Measurements from ENCODE around the gene ATXN1. TPM values are rescaled to one million over a fixed set of nuclear protein-coding genes. Genes with fewer than 3 reads are reported as not detected.

The ATXN1 gene
- total RNA-seq, 1 experiment from 2014 or later: 16.5 TPM

DNA sequence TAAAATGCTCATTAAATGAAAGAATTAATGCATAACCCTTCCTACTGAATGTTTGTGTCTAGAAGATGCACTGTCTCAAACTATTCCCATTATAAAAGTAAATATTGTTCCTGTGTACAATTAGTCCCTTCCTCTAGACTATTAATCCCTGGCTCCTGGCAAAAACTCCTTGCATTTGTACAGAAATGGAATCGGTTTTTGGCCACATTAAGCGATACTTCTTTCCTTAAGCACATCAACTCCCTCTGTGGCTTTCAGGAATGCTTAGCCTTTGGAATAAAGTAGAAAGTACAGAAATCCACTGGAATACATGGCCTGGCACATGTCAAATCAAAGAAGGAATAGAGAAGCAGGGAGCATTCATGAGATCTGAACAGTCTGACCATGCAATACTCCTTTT lies 343.1 kb downstream of the ATXN1 start:
- ChIA-PET POLR2A (no interaction called here), CTCF (no interaction called here)
- Mint-ChIP-seq H3K4me3 (ENCODE audit: unreplicated experiment) (no peak overlapping the region), H3K27ac (ENCODE audit: low read depth, unreplicated experiment) (no peak overlapping the region), H3K36me3 (ENCODE audit: insufficient read depth, unreplicated experiment) (no peaks in the 10 kb centered on the region), H3K9me3 (ENCODE audit: unreplicated experiment) (no peaks in the 10 kb centered on the region), H3K27me3 (ENCODE audit: insufficient read depth, unreplicated experiment) (no peaks in the 10 kb centered on the region), H3K4me1 (ENCODE audit: insufficient read depth, unreplicated experiment) (peaks cover 6% of the 10 kb centered on the region)
- DNase-seq (ENCODE audit: unreplicated experiment): no peak
- TF ChIP-seq, protein P1, sequence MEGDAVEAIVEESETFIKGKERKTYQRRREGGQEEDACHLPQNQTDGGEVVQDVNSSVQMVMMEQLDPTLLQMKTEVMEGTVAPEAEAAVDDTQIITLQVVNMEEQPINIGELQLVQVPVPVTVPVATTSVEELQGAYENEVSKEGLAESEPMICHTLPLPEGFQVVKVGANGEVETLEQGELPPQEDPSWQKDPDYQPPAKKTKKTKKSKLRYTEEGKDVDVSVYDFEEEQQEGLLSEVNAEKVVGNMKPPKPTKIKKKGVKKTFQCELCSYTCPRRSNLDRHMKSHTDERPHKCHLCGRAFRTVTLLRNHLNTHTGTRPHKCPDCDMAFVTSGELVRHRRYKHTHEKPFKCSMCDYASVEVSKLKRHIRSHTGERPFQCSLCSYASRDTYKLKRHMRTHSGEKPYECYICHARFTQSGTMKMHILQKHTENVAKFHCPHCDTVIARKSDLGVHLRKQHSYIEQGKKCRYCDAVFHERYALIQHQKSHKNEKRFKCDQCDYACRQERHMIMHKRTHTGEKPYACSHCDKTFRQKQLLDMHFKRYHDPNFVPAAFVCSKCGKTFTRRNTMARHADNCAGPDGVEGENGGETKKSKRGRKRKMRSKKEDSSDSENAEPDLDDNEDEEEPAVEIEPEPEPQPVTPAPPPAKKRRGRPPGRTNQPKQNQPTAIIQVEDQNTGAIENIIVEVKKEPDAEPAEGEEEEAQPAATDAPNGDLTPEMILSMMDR (IDR thresholded peaks at IDR 0.05; ENCODE audit: unreplicated experiment): no peak
- no TSS peak for BruUV-seq (replicated peaks)
- intact Hi-C loops (cut with micrococcal nuclease): no loop called here

DNA sequence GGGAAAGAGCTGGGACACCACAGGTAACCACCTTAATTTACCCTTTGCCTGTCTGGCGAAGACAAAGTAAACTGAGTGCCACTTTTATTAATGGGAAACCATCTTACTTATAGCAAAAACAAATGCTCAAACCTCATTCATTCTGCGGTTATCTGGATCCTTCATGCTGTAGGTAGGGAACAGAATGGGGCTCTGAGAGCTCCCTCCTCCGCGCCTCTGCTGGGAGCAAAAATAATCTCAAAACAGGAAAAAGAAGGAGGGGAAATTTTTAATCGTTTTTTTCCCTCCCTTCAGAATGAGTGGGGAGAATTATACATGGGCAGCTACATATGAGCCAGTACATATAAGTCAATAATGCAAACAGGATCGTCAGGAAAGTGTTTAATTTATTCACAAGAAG lies 345.6 kb downstream of the ATXN1 start:
- Mint-ChIP-seq H3K9me3 (ENCODE audit: unreplicated experiment) (no peaks in the 10 kb centered on the region), H3K27ac (ENCODE audit: low read depth, unreplicated experiment) (no peak overlapping the region), H3K27me3 (ENCODE audit: insufficient read depth, unreplicated experiment) (no peaks in the 10 kb centered on the region), H3K36me3 (ENCODE audit: insufficient read depth, unreplicated experiment) (no peaks in the 10 kb centered on the region), H3K4me1 (ENCODE audit: insufficient read depth, unreplicated experiment) (no peaks in the 10 kb centered on the region), H3K4me3 (ENCODE audit: unreplicated experiment) (no peak overlapping the region)
- BruUV-seq (replicated peaks): no TSS peak
- DNase-seq (ENCODE audit: unreplicated experiment): no peak
- POLR2A ChIA-PET: no interaction called here
- TF ChIP-seq, protein P1 (IDR thresholded peaks at IDR 0.05; ENCODE audit: unreplicated experiment): no peak
- CTCF ChIA-PET: interaction anchor here (0.6 to 1.7 kb wide), 4 partner anchors 10 to 355 kb away, joined by 3 to 4 read pairs (median 3); no protein-coding TSS in a partner anchor
- intact Hi-C loops (cut with micrococcal nuclease): no loop called here

DNA sequence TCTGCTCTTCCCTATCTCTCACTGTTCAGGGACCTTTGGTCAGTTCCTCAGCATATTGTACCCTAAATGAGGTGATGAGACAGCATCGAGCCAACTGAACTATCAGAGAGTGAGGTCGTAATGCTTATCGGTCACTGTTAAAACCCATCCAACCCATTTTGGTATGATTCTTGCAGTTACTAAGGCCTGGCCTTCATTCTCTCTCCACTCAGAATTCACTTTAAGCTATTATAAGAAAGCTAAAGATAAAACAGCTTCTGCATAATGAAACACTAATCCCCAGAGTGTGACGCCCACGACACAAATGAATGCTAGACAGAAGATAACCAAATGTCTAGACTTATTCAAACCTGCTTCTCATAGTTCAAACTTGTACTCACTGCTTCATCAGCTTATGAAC lies 347.1 kb downstream of the ATXN1 start:
- POLR2A ChIA-PET: no interaction called here
- Mint-ChIP-seq H3K4me1 (ENCODE audit: insufficient read depth, unreplicated experiment) (no peaks in the 10 kb centered on the region), H3K27me3 (ENCODE audit: insufficient read depth, unreplicated experiment) (no peaks in the 10 kb centered on the region), H3K9me3 (ENCODE audit: unreplicated experiment) (no peaks in the 10 kb centered on the region), H3K4me3 (ENCODE audit: unreplicated experiment) (no peak overlapping the region), H3K36me3 (ENCODE audit: insufficient read depth, unreplicated experiment) (no peaks in the 10 kb centered on the region), H3K27ac (ENCODE audit: low read depth, unreplicated experiment) (no peak overlapping the region)
- CTCF ChIA-PET: interaction anchor here (1.4 to 1.7 kb wide), 3 partner anchors 11 to 349 kb away, joined by 3 to 4 read pairs (median 4); no protein-coding TSS in a partner anchor
- TF ChIP-seq, protein P1 (IDR thresholded peaks at IDR 0.05; ENCODE audit: unreplicated experiment): no peak
- no peak for DNase-seq (ENCODE audit: unreplicated experiment)
- no TSS peak for BruUV-seq (replicated peaks)
- intact Hi-C loops (cut with micrococcal nuclease): no loop called here

DNA sequence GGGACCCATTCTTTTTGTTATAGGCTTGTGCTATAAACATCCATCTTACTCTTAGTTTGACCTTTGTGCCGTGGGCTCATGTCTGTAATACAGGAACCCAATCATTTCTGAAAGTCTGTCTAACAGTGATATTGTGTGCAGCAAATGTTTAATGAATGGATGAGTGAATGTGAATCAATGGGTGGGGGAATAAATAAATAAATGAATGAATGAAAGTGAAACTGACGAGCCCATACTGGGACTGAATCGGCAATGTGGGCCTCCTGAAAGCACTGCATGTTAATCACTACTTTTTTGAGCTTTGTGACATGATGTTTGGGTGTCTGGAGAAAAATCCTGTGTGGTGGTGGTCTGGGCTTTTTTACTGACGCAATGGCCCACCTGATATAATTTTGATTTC lies 347.9 kb downstream of the ATXN1 start:
- TF ChIP-seq, protein P1 (IDR thresholded peaks at IDR 0.05; ENCODE audit: unreplicated experiment): no peak
- CTCF ChIA-PET: interaction anchor here (0.6 to 1.4 kb wide), 2 partner anchors 10 to 16 kb away, joined by 3 to 4 read pairs; no protein-coding TSS in a partner anchor
- no peaks in the 10 kb centered on the region for H3K9me3 Mint-ChIP-seq (ENCODE audit: unreplicated experiment)
- POLR2A ChIA-PET: no interaction called here
- H3K27me3 Mint-ChIP-seq (ENCODE audit: insufficient read depth, unreplicated experiment): no peaks in the 10 kb centered on the region
- DNase-seq (ENCODE audit: unreplicated experiment): no peak
- no peak overlapping the region for H3K27ac Mint-ChIP-seq (ENCODE audit: low read depth, unreplicated experiment)
- no peaks in the 10 kb centered on the region for H3K36me3 Mint-ChIP-seq (ENCODE audit: insufficient read depth, unreplicated experiment)
- H3K4me3 Mint-ChIP-seq (ENCODE audit: unreplicated experiment): no peak overlapping the region
- no peaks in the 10 kb centered on the region for H3K4me1 Mint-ChIP-seq (ENCODE audit: insufficient read depth, unreplicated experiment)
- BruUV-seq (replicated peaks): no TSS peak
- intact Hi-C loops (cut with micrococcal nuclease): no loop called here
